Upper lobe of left lung (tissue), 4 donors: ENCODE results near the gene PYDC1.
"Not testable (repeated sequence)": the region's sequence is repeated elsewhere in the genome, so short reads cannot be mapped to it uniquely, and the experiment has no call there.

Experiments used
- CTCF ChIP-seq, 6 experiments: fragments of 450-650 bp in 4 of 6; fragments of 200-600 bp in 2 of 6; sonication (generic) in 2 of 6; IDR thresholded peaks; one replicate each; pipeline ENCODE4 v1.5.1; 2016 to 2019; ENCODE audit warnings: antibody characterized with exemption in 6 of 6
- EP300 ChIP-seq, 4 donors: sonication (generic); formaldehyde crosslinking; IDR thresholded peaks; one replicate each; pipeline ENCODE4 v1.5.1; 2017; ENCODE audit warnings: antibody characterized with exemption in 4 of 4, control low read depth in 2 of 4
- POLR2AphosphoS5 ChIP-seq, 2 donors: sonication (generic); formaldehyde crosslinking; IDR thresholded peaks; one replicate each; pipeline ENCODE4 v1.5.1; 2017; ENCODE audit warnings: antibody characterized with exemption in 2 of 2

DNA sequence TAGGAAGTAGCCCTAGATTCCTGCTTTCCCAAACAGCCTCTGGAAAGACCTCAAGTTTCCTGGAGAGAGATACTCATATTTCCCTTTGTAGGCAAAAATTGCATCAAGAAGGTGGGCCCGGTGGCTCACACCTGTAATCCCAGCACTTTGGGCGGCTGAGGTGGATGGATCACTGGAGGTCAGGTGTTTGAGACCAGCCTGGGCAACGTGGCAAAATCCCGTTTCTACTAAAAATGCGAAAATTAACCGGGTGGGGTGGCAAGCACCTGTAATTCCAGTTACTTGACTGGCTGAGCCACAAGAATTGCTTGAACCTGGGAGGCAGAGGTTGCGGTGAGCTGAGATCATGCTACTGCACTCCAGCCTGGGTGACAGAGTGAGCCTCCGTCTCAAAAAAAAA is 16.8 kb downstream of the PYDC1 start:
- not testable (repeated sequence) for TF ChIP-seq CTCF, EP300, POLR2AphosphoS5 (IDR thresholded peaks at IDR 0.05)
